C4-2B (cell line): Measurements from ENCODE around the gene CEP68.
"Not testable (repeated sequence)": the region's sequence is repeated elsewhere in the genome, so short reads cannot be mapped to it uniquely, and the experiment has no call there.

Source experiments
- H3K27ac ChIP-seq: fragments of 450-650 bp; 2 replicates; pipeline ENCODE4 v1.5.1; 2017
- ZFX ChIP-seq: fragments of 450-650 bp; IDR thresholded peaks from 2 replicates; pipeline ENCODE4 v1.6.1; 2017
- TF ChIP-seq, protein P1 (sequence below): fragments of 450-650 bp; conservative IDR thresholded peaks from 2 replicates; pipeline ENCODE4 v1.5.1; 2017; ENCODE audit warnings: mild to moderate bottlenecking

Gene CEP68

DNA sequence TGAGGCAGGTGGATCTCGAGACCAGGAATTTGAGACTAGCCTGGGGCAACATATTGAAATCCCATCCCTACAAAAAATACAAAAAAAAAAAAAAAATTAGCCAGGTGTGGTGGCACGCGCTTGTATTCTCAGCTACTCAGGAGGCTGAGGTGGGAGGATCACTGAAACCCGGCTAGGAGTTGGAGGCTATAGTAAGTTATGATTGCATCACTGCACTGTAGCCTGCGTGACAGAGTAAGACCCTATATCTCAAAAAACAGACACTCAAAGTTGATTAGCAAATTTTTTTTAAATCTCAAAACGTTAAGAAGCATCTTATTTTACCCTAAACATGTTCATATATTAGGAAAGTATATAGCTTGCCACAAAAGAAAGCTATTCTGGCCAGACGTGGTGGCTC is 66.1 kb downstream of the CEP68 start:
- H3K27ac ChIP-seq: no peak overlapping the region
- TF ChIP-seq, protein P1, sequence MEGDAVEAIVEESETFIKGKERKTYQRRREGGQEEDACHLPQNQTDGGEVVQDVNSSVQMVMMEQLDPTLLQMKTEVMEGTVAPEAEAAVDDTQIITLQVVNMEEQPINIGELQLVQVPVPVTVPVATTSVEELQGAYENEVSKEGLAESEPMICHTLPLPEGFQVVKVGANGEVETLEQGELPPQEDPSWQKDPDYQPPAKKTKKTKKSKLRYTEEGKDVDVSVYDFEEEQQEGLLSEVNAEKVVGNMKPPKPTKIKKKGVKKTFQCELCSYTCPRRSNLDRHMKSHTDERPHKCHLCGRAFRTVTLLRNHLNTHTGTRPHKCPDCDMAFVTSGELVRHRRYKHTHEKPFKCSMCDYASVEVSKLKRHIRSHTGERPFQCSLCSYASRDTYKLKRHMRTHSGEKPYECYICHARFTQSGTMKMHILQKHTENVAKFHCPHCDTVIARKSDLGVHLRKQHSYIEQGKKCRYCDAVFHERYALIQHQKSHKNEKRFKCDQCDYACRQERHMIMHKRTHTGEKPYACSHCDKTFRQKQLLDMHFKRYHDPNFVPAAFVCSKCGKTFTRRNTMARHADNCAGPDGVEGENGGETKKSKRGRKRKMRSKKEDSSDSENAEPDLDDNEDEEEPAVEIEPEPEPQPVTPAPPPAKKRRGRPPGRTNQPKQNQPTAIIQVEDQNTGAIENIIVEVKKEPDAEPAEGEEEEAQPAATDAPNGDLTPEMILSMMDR: no peak
- TF ChIP-seq ZFX: no peak

DNA sequence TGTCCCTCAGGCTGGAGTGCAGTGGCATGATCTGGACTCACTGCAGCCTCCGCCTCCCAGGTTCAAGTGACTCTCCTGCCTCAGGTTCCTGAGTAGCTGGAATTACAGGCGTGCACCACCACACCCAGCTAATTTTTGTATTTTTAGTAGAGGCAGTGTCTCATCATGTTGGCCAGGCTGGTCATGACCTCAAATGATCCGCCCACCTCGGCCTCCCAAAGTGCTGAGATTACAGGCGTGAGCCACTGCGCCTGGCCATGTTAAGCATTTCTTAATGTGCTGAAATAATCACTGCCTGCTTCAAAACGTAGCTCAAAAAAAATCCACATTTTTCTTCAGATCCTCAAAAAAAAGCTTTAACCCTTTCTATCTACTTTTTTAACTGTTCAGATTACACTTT is 69.2 kb downstream of the CEP68 start:
- H3K27ac ChIP-seq: not testable (repeated sequence)

DNA sequence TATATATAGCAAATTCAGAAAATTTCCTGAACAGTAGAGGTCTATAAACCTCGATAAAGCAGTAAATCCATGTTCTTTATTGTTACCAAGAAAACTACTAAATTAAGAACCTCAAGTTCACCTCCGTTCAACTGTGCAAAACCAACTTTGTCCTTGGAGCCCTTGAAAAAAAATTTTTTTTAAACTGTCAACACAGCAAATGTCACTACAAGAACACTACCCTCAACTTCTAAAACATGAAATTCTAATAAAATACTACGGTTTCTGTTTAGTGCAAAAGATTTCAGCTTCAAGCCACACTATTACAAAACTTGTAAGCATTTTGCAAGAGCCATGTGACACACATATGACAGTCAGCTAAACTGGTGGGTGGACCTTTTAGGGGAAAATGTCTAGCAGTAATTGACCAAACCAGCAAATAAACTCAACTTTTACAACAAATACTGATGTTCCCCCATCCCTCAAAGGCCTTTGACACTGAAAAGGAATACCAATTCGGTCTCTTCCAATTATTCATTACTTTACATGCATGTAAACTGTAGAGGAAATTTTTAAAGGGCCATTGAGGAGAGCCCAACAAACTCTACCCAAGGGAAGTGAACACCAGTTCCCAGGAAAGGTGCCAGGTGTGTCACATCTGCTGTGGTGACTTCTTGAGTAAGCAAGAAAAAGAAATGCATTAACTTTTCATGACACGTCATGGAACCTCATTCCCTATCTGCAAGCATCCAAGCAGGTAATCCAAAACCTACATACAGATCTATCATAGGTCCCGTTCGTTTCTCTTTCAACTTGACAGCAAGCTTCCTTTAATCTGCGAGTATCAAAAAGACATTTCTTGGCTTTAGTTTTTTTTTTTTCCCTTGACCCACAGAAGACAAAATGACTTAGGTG is 72.3 kb downstream of the CEP68 start:
- H3K27ac ChIP-seq: no peak overlapping the region; the same call in 1 of the 2 replicates
- no peak for TF ChIP-seq ZFX
- TF ChIP-seq, protein P1: no peak

DNA sequence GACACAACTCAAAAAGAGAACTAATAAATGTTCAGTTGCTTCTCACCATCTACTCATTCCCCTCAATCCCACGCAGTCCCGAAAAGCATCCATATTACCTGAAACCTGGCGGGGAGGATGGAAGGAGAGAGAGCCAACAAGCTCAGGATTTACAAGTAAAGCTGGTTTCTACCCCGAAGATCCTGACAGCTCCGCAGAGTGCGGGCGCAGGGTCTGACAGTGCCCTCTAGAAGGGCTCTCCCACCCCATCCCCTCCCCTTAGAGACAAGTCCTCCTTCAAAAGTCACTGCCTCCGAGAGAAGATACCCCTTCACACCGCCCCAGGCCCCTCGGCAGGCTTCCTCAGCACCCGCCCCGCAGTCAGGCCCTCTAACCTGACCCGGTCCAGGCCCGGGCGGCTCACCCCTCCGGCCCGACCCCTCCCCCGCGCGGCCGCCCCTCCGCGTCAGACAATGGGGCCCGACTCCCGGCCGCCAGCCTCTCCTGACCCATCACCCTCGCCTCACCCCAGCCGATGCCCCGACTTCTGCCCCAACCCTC is 73.1 kb downstream of the CEP68 start:
- TF ChIP-seq, protein P1: no peak

DNA sequence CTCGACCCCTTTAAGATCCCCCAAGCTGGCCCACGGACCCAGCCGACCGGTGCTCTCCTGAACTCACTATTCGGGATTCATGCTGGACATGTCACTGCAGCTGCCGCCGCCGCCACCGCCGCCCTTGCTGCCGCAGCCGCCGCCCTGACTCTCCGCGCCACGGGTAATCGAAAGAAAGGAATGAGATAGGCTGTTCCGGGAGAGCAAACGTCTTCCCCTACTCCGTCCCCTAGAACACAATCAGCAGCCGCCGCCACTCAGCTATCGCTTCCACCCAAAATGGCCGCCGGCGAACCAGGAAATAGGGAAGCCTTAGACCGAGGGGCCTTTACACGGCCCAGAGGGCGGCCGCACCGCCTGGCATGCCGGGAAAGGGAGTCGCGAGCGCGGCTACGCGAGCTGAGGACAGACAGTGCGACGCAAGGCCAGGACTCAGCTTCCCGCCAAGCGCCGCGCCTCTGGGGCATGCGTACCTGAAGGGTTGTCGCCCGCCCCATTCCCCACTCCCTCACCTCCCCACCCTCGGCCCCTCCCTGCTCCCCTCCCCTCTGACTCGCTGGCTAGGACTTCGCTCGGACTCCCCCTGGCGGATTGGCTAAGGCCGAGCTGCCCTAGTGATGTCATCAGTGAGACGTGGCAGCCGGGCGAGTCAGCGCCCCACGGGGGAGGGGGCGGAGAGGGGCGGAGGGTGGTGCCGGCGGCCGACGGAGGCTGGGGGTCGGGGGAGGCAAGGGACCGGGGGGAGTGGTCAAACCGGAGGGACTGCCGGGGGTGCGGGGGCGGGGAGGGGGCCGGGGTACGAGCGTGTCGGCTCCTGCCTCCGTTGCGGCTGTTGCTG is 73.8 kb downstream of the CEP68 start, which contains the start of gene RAB1A:
TSS of gene RAB1A (minus strand) at position 281 of the 838 bp plus-strand sequence. CDS start at position 90, 191 bp downstream.
- H3K27ac ChIP-seq: peak within 1 kb of the TSS; percentile 94
- no peak for TF ChIP-seq ZFX
- TF ChIP-seq, protein P1: peak; percentile 39

More for the DNA sequence above, 73.1 kb downstream of the CEP68 start:
- peak overlapping the region; percentile 94 for H3K27ac ChIP-seq

DNA sequence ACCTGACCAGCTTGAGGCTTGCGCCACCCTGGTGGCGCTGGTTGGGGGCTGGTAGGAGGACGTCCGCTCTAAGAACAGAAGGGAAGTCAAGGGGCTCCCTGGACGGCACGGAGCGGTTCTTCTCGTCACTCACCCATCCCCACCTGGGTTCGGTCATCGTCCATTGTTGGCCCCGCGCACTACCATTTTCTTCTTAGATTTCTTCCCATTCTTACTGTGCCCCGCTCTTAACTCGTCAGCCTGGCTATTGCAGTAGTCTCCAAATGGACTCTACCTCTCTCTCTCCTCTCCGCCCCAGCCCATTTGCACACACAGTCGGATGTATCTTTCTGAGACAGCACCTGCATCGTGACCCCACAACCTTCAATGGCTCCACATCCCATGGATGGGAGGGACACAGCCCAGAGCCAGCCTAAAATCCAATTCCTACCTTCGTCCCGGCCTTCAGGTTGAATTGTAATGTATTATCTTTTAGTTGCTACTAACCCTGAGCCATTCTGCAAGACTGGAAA is 74.5 kb downstream of the CEP68 start:
- TF ChIP-seq ZFX: no peak
- TF ChIP-seq, protein P1: no peak
- peak overlapping the region; percentile 94 for H3K27ac ChIP-seq

DNA sequence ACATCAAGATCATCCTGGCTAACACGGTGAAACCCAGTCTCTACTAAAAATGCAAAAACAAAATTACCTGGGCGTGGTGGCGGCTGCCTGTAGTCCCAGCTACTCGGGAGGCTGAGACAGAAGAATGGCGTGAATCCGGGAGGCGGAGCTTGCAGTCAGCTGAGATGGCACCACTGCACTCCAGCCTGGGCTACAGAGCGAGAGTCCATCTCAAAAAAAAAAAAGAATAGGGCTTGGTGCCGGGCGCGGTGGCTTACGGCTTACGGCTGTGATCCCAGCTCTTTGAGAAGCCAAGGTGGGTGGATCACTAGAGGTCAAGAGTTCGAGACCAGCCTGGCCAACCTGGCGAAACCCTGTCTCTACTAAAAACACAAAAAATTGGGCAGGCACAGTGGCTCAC is 76.7 kb downstream of the CEP68 start:
- not testable (repeated sequence) for H3K27ac ChIP-seq

DNA sequence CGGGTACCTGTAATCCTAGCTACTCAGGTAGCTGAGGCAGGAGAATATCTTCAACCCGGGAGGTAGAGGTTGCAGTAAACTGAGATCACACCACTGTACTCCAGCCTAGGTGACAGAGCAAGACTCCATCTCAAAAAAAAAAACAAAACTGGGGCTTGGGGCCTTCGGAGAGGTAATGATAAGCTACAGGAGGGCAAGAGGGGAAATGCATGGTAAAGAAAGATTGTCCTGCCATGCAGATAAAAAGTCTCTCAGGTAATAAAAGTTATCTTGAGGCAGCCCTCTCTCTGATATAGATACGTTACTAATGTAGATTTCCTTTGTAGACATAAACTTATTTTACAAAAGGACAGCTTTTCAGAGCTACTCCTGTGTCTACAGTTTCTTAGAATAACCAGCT is 77.4 kb downstream of the CEP68 start:
- no peak overlapping the region for H3K27ac ChIP-seq

More for the DNA sequence above, 77.4 kb downstream of the CEP68 start:
- TF ChIP-seq, protein P1: no peak
- TF ChIP-seq ZFX: no peak
